Adrenal gland (tissue), 12 donors: ENCODE results near the gene MEIS1. TPM values are rescaled to one million over a fixed set of nuclear protein-coding genes. Genes with fewer than 3 reads are reported as not detected.

Experiments used
- DNase-seq, 7 donors: peaks; one replicate each; pipeline ENCODE4 v3.0.0-alpha.2; 2019 to 2020
- H3K27ac ChIP-seq, 5 donors: fragments of 200-600 bp; sonication (generic) in 4 of 5; 1 replicate in 3 of 5; 2 replicates in 2 of 5; pipeline versions ENCODE4 v1.5.1 to v1.8.0; 2016 to 2020; ENCODE audit warnings: mild to moderate bottlenecking in 1 of 5
- H3K27me3 ChIP-seq: fragments of 200-600 bp; 2 replicates; pipeline ENCODE4 v1.8.0; 2021
- H3K36me3 ChIP-seq, 2 donors: fragments of 200-600 bp; replicated peaks in 1 of 2; 1 replicate in 1 of 2; 2 replicates in 1 of 2; pipeline versions ENCODE4 v1.5.1 to v1.8.0; 2018 to 2022
- H3K4me1 ChIP-seq, 2 donors: fragments of 200-600 bp; replicated peaks in 1 of 2; 1 replicate in 1 of 2; 2 replicates in 1 of 2; pipeline versions ENCODE4 v1.5.1 to v1.8.0; 2018 to 2021
- H3K4me3 ChIP-seq, 4 donors: fragments of 200-600 bp; sonication (generic) in 3 of 4; one replicate each; pipeline ENCODE4 v1.5.1; 2016 to 2018
- H3K9me3 ChIP-seq, 3 donors: fragments of 200-600 bp; sonication (generic) in 1 of 3; replicated peaks in 1 of 3; 1 replicate in 2 of 3; 2 replicates in 1 of 3; pipeline versions ENCODE4 v1.5.1 to v1.8.0; 2016 to 2021
- POLR2A ChIP-seq, 2 donors: fragments of 450-650 bp; IDR thresholded peaks; one replicate each; pipeline ENCODE4 v1.6.1; 2017; ENCODE audit warnings: antibody characterized with exemption in 2 of 2, mild to moderate bottlenecking in 2 of 2, moderate library complexity in 1 of 2
- WGBS, 4 donors: extraction: QIAGEN DNeasy Blood & Tissue Kit in 2 of 4; methylation state at CpG; one replicate each; pipeline versions ENCODE4 v1.1.5 to v1.1.7; 2013 to 2017; 5-methylcytosine and 5-hydroxymethylcytosine counted together
- intact Hi-C, 2 donors: fragments of 100-400 bp; cut with DNase I; formaldehyde crosslinking; loops; one replicate each; pipeline versions ENCODE4 v1.14.1 to v1.15.0; 2022 to 2023
- polyA plus RNA-seq, 3 donors: library from polyadenylated mRNA; stranded (reverse); fragments of 200-250 nt in 2 of 3; fragments of 350-450 nt in 1 of 3; fragmentation: Illumina TruSeq in 1 of 3; extraction: RNeasy Lipid Tissue Mini Kit (QIAGEN cat#74804) in 1 of 3; gene quantifications; one replicate each; pipeline ENCODE4 v1.2.3, GENCODE V29; 2013 to 2014
- total RNA-seq, 9 donors: library from RNA; depleted of rRNA in 4 of 9; stranded (reverse); fragments of >200 nt in 4 of 9; fragments of 120-200 nt in 1 of 9; fragmentation: NEBNext Ultra II Directional in 1 of 9; extraction: Animal tissue kit (Norgen Biotek cat#: 25700) in 1 of 9; gene quantifications; one replicate each; pipeline versions ENCODE4 v1.1.0 to v1.2.4, GENCODE V29; 2013 to 2023
- TF ChIP-seq, protein P1 (sequence below), 6 experiments: fragments of 450-650 bp in 4 of 6; fragments of 200-600 bp in 2 of 6; sonication (generic) in 1 of 6; IDR thresholded peaks; 1 replicate in 5 of 6; 2 replicates in 1 of 6; pipeline versions ENCODE4 v1.5.1 to v1.8.0; 2016 to 2021; ENCODE audit warnings: antibody characterized with exemption in 6 of 6, mild to moderate bottlenecking in 2 of 6, moderate library complexity in 1 of 6
- donor health status: healthy with polysubstance abuse.
- donor health status: Bipolar disorder and iron deficiency.
- donor health status: DM: yes; HTN: yes; CAD: no.
- donor health status: DM: no; HTN: no; CAD: no.
- donor health status: DM: no; HTN: no; CAD: no.
- donor health status: DM: yes; HTN: yes; CAD: no.

The MEIS1 gene
- total and polyA plus RNA-seq, 12 donors: 56.3 to 257 (median 107) TPM

DNA sequence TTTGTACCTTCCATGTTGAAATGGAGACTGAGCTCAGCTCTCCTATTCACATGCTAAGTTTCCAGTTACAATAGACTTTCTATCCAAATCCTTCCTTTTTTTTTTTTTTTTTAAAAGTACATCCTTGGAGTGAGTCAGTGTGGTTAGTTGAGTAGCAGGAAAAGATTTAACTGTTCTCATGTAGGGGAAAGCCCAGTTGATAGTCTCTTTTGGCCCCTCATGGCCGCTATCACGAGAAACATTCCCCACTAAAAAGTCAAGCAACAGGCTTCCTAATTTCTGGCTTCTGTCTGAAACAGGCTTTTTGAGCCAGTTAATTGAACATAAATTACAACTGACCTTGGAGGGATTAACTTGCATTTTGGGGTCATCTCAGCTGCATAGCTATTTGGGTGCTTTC lies 161.3 kb downstream of the MEIS1 start:
- Histone ChIP-seq H3K4me1 (peaks cover 12 to 17% of the 10 kb centered on the region in 2 donors), H3K27ac (peak overlapping the region in 2 of 5 donors; percentile 25 to 42), H3K4me3 (no peak overlapping the region), H3K9me3 (no peaks in the 10 kb centered on the region), H3K36me3 (no peaks in the 10 kb centered on the region), H3K27me3 (no peaks in the 10 kb centered on the region)
- DNase-seq: no peak
- TF ChIP-seq POLR2A (IDR thresholded peaks at IDR 0.05): no peak
- TF ChIP-seq, protein P1, sequence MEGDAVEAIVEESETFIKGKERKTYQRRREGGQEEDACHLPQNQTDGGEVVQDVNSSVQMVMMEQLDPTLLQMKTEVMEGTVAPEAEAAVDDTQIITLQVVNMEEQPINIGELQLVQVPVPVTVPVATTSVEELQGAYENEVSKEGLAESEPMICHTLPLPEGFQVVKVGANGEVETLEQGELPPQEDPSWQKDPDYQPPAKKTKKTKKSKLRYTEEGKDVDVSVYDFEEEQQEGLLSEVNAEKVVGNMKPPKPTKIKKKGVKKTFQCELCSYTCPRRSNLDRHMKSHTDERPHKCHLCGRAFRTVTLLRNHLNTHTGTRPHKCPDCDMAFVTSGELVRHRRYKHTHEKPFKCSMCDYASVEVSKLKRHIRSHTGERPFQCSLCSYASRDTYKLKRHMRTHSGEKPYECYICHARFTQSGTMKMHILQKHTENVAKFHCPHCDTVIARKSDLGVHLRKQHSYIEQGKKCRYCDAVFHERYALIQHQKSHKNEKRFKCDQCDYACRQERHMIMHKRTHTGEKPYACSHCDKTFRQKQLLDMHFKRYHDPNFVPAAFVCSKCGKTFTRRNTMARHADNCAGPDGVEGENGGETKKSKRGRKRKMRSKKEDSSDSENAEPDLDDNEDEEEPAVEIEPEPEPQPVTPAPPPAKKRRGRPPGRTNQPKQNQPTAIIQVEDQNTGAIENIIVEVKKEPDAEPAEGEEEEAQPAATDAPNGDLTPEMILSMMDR (IDR thresholded peaks at IDR 0.05): no peak
- 47 to 78% (median 61%) methylated on average over 2 of the region's 2 CpGs for WGBS, 4 donors
- intact Hi-C loops: no loop called here

DNA sequence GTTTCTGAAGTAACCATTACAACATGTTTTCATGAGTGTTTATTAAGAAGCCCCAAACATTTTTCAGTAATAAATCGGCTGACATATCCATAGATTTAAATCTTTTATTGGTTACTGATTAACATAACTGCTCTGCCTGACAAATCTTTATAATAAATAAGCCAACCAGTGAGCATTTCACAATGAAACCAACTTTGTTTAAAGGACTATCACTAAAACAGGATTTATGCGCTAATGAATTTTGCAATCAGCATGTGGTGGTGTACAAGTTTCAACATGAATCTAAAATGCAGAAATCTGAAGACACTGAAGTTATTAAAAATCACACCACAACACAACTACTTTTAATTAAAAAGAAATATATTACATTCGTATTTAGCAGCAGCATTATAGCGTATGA lies 166.7 kb downstream of the MEIS1 start:
- WGBS, 4 donors: 67 to 73% (median 68%) methylated on average over 4 of the region's 4 CpGs
- Histone ChIP-seq H3K27me3 (no peaks in the 10 kb centered on the region), H3K9me3 (no peaks in the 10 kb centered on the region), H3K36me3 (no peaks in the 10 kb centered on the region), H3K27ac (no peak overlapping the region), H3K4me3 (no peak overlapping the region), H3K4me1 (peaks cover under 1 to 2% of the 10 kb centered on the region in 2 donors)
- TF ChIP-seq, protein P1 (IDR thresholded peaks at IDR 0.05): no peak
- no peak for TF ChIP-seq POLR2A (IDR thresholded peaks at IDR 0.05)
- no peak for DNase-seq
- intact Hi-C loops: loop anchor here in 1 of 2 donors (10.0 kb wide), 1 partner anchor 63 kb away; no protein-coding TSS in a partner anchor

DNA sequence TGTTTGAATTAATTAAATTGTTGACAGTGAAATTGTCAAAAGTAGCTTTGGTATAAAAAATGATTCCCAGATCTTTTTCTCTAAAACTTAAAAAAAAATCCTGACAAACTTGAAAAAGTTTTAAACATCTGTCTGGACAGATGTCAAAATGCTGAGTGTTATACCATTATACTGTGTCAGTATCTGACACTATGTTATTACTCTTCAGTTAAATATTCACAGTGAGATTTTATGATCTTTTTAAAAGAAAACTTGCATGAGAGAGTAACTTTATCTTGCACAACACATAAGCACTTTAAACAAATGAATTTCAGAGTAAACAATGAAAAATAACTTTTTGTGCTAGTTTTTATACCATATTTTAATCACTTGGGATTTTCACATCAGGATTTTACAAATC lies 167.4 kb downstream of the MEIS1 start:
- Histone ChIP-seq H3K27ac (no peak overlapping the region), H3K4me1 (no peaks in the 10 kb centered on the region), H3K27me3 (no peaks in the 10 kb centered on the region), H3K4me3 (no peak overlapping the region), H3K36me3 (no peaks in the 10 kb centered on the region), H3K9me3 (no peaks in the 10 kb centered on the region)
- no peak for DNase-seq
- intact Hi-C loops: loop anchor here in 1 of 2 donors (10.0 kb wide), 1 partner anchor 62 kb away; no protein-coding TSS in a partner anchor
- TF ChIP-seq POLR2A (IDR thresholded peaks at IDR 0.05): no peak
- TF ChIP-seq, protein P1 (IDR thresholded peaks at IDR 0.05): no peak

DNA sequence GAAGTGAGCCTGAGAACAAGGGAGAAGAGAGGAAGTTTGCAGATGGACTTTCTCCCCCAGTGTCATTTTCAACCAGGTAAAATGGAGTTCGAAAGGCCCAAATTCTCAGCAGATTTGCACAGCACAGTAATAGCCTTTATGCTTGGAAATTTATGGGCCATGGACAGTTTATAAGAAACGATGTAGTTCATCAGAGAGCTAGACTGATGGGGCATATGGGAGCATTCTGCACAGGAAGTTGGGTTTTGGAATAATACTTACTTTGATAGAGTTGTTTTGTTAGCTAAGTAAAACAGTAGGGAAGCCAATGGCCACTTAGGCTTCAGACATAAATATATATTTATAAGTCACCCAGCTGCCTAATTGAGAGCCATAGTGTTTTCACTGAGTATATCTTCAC lies 169.4 kb downstream of the MEIS1 start:
- no peaks in the 10 kb centered on the region for H3K9me3 ChIP-seq
- no peak overlapping the region for H3K27ac ChIP-seq
- DNase-seq: no peak
- TF ChIP-seq, protein P1 (IDR thresholded peaks at IDR 0.05): no peak
- no peak for TF ChIP-seq POLR2A (IDR thresholded peaks at IDR 0.05)
- H3K4me1 ChIP-seq: no peaks in the 10 kb centered on the region
- WGBS, 4 donors: 67 to 81% (median 74%) methylated on average over 2 of the region's 2 CpGs
- no peaks in the 10 kb centered on the region for H3K36me3 ChIP-seq
- intact Hi-C loops: loop anchor here in 1 of 2 donors (10.0 kb wide), 1 partner anchor 60 kb away; no protein-coding TSS in a partner anchor
- H3K27me3 ChIP-seq: no peaks in the 10 kb centered on the region
- no peak overlapping the region for H3K4me3 ChIP-seq
